GM18498 (cell line): ENCODE measurements around the gene CCT7.
"Not testable (repeated sequence)": the region's sequence is repeated elsewhere in the genome, so short reads cannot be mapped to it uniquely, and the experiment has no call there.

ENCODE experiments used
- ATAC-seq: cut with Tn5 transposase; IDR thresholded peaks from one replicate; pipeline ENCODE4 v1.9.1; 2021; ENCODE audit warnings: mild to moderate bottlenecking, moderate library complexity; ENCODE audit not compliant: unreplicated experiment

CCT7 gene

GRCh38 chr2:73233932-73234832 lies at the start of gene CCT7:
Gene CCT7 (plus strand): TSS chr2:73234308. CDS start chr2:73234379, 71 bp downstream.
- ATAC-seq, result peak; percentile 66

- ATAC-seq, result no peak
Observed at GRCh38 chr2:73185965-73186364, 48.1 kb upstream of the CCT7 start.

GRCh38 chr2:73187549-73187948 lies 46.6 kb upstream of the CCT7 start:
- no peak for ATAC-seq

GRCh38 chr2:73197579-73197978 lies 36.5 kb upstream of the CCT7 start:
- no peak for ATAC-seq

- ATAC-seq, result not testable (repeated sequence)
Observed at GRCh38 chr2:73200281-73200680, 33.8 kb upstream of the CCT7 start.

GRCh38 chr2:73202156-73203054 lies 31.7 kb upstream of the CCT7 start, which contains the start of gene NOTO:
Gene NOTO (plus strand): TSS chr2:73202574. CDS start chr2:73202667, 93 bp downstream.
- ATAC-seq, result no peak

- ATAC-seq, result no peak
Observed at GRCh38 chr2:73203055-73203681, 30.9 kb upstream of the CCT7 start.

- no peak for ATAC-seq
Observed at GRCh38 chr2:73205611-73206010, 28.5 kb upstream of the CCT7 start.

GRCh38 chr2:73208258-73208657 lies 25.9 kb upstream of the CCT7 start:
- ATAC-seq, result no peak

GRCh38 chr2:73210019-73210418 lies 24.1 kb upstream of the CCT7 start:
- ATAC-seq, result no peak

- no peak for ATAC-seq
Observed at GRCh38 chr2:73210696-73211095, 23.4 kb upstream of the CCT7 start.

- no peak for ATAC-seq
Observed at GRCh38 chr2:73212098-73212447, 22.0 kb upstream of the CCT7 start.

GRCh38 chr2:73212448-73213176 lies 21.5 kb upstream of the CCT7 start:
- peak; percentile 72 for ATAC-seq

- peak; percentile 93 for ATAC-seq
Observed at GRCh38 chr2:73214120-73215035, 19.7 kb upstream of the CCT7 start, which contains the start of gene SMYD5. Gene SMYD5 (plus strand): TSS chr2:73214245. CDS start chr2:73214267, 22 bp downstream.

- ATAC-seq, result no peak
Observed at GRCh38 chr2:73215254-73215653, 18.9 kb upstream of the CCT7 start.

- no peak for ATAC-seq
Observed at GRCh38 chr2:73217160-73217559, 16.9 kb upstream of the CCT7 start.

GRCh38 chr2:73217826-73218225 lies 16.3 kb upstream of the CCT7 start:
- ATAC-seq, result no peak

- no peak for ATAC-seq
Observed at GRCh38 chr2:73218298-73218697, 15.8 kb upstream of the CCT7 start.

- ATAC-seq, result no peak
Observed at GRCh38 chr2:73223821-73224220, 10.3 kb upstream of the CCT7 start.
